DOHH2 (cell line): ENCODE measurements around the gene DMBT1.

Experiments
- CTCF ChIP-seq: fragments of 200-600 bp; sonication (generic); IDR thresholded peaks from one replicate; pipeline ENCODE4 v1.5.1; 2014; ENCODE audit warnings: antibody characterized with exemption, mild to moderate bottlenecking, low read depth, low read length; ENCODE audit not compliant: poor library complexity, severe bottlenecking
- EZH2phosphoT487 ChIP-seq: fragments of 200-600 bp; sonication (generic); IDR thresholded peaks from 2 replicates; pipeline ENCODE4 v1.6.1; 2017; ENCODE audit warnings: borderline replicate concordance, mild to moderate bottlenecking, antibody characterized with exemption, low read length, moderate library complexity, mixed read lengths

DNA sequence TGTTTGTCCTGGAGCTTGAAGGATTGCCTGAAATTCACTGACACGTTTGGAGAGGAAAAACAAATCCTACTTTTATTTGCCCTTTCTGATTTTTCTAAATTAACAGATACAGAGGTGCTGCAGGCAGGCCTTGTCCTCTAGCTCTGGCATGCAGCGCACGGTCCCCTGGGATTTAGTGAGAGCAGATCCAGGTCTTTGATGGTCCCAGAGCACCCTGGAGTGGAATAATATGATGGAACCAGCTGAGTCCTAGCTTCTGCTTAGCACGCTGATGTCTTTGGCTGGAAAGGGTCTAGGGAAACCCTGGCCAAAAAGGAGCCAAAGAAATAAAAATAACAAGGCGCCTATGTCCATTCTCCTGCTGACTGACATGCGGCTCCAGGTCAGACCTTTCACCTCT, 98.6 kb downstream of the DMBT1 start:
- TF ChIP-seq CTCF = no peak
- no peak for TF ChIP-seq EZH2phosphoT487
